Caki2 (cell line): ENCODE data around the gene ASAP2. TPM values are rescaled to one million over a fixed set of nuclear protein-coding genes. Genes with fewer than 3 reads are reported as not detected.

ENCODE experiments used
- DNase-seq: peaks from one replicate; pipeline ENCODE4 v3.0.0-alpha.2; 2015; ENCODE audit warnings: low read depth
- in situ Hi-C: cut with HindIII; loops from 2 replicates; pipeline ENCODE4 v1.10.0; 2016; ENCODE audit warnings: low sequenced_read_pairs, low pct_unique_long_range_greater_than_20kb, mixed read lengths
- total RNA-seq: library from RNA; depleted of rRNA; stranded (reverse); fragments of >200 nt; shearing (Covaris generic); gene quantifications from 2 replicates; pipeline ENCODE4 v1.2.3, GENCODE V29; 2014; ENCODE audit warnings: low replicate concordance

ASAP2 gene
- total RNA-seq, 1 experiment from 2014 or later: 33.8 TPM

GRCh38 chr2:9318461-9319337 is 112.1 kb downstream of the ASAP2 start:
- no peak for DNase-seq
- in situ Hi-C loops: no loop called here

DNA sequence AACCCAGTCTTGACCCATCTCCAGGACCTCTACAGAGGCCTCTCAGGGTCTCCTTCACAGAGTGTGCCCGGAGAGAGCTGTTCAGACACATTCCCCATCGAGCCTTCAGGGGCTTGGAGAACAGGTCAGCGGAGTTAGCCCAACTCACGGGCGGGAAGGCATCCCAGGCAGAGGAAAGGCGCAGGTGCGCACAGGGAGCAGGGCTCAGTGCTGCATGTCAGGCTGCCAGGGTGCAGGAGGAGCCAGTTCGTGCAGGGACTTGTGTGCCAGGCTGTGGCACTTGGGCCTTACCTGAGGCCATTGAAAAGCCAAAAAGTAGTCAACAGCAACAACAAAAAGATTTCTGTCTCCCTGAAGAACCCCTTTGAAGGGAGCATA is 112.7 kb downstream of the ASAP2 start:
- in situ Hi-C loops: no loop called here
- DNase-seq: no peak

GRCh38 chr2:9322576-9322975 is 116.0 kb downstream of the ASAP2 start:
- in situ Hi-C loops: no loop called here
- DNase-seq: no peak

GRCh38 chr2:9325428-9325827 is 118.8 kb downstream of the ASAP2 start:
- in situ Hi-C loops: no loop called here

DNA sequence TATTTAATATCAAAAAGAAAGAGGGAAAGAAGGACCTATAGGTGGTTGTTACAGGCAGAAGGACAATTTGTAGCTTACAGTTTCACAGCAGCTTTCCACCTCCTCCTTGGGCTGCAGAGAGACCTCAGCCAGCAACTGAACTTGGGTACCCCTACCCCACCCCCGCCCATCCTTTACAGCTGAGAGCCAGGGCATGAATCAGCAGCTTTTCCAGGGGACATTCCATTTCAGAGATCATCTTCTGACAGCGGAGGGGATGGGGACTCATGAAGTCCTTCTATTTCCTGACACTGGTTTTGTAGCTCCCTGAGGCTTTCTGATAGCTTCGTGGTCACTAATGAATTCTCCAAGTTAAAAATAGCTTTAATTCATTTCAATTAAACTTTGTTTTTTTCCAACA is 120.4 kb downstream of the ASAP2 start:
- no peak for DNase-seq
- in situ Hi-C loops: no loop called here

More at GRCh38 chr2:9325428-9325827, 118.8 kb downstream of the ASAP2 start:
- no peak for DNase-seq

- in situ Hi-C loops: no loop called here
- DNase-seq: no peak
Observed at GRCh38 chr2:9327873-9328352, 121.3 kb downstream of the ASAP2 start.

DNA sequence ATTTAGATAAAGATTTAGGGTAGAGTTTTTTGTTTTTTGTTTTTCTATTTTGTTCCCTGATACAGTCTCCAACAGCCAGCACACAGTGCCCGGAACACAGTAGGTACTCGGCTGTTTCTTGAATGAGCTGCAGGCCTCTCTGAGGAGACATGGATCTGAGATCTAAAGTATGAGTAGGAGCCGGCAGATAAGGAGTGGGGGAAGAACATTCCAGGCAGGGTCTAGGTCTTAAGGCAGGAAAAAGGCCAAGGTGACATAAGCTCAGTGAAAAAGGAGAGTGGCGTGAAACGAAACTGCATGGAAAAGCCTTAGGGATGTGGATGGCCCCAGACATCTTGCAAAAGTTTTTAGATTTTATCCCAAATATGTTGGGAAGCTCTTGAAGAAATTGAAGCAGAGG is 122.3 kb downstream of the ASAP2 start:
- in situ Hi-C loops: no loop called here
- no peak for DNase-seq

DNA sequence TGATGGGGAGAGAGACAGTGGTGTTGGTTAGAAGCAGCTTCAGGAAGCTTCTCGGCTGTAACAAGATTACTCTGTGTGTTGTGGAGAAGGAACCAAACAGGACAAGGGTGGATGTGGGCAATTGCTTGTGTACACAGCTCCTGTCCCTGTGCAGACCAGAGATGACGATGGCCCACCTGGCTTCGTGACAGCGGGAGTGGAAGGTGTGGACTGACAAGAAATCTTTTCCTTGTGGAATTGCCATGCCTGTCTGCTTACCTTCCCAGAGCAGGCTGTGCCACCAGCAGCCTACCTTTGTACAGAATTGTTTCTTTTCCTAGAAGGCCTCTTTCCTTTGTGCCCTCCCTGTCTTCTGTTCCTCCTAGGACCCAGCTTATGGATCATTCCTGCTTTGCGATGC is 122.9 kb downstream of the ASAP2 start:
- in situ Hi-C loops: no loop called here
- DNase-seq: no peak

DNA sequence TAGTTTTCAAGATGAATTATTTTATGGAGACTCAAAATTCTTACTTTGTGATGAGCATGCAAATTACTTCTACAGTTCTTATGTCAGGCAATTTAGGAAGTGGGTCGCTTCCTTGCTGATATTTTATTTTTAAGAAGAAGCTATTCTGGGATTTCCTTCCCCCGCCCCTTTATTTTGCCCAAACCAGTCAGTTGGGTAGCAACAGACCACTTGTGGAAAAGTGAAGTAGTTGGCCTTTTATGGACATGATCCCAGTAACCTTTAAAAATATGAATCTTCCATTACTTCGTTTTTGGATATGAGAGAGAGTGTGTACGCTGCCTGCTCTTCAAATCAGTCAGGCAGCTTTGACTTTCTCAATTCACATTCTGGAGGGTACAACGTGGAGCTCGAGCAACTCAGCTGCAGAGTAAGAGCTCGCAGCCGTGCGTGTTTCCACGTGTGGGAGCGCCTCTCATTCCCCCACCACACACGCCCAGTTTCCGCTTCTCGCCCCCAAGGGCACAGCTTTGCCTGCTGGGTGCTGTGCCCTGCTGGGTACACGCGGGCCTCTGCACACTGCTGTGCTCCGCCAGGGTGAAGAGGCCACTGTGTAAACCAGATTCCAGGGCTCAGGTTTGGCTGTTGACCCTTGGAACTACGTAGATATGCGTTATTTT is 124.1 kb downstream of the ASAP2 start:
- no peak for DNase-seq
- in situ Hi-C loops: no loop called here

DNA sequence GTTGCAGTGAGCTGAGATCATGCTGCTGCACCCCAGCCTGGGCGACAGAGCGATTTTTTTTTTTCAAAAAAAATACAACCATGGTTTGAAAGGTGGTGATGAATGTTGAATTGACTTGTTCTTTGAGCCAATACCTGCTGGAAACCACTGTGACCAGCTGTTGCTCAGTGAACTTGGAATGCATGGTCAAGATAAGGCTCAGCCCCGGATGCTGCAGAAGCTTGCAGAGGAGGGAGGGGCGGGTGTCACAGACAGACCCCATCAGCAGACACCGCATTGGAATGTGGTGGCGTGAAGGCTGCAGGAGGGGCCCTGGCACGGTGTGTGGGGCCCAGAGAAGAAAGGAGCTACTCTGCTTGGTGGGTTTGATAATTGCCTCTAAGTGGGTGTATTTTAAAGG is 125.1 kb downstream of the ASAP2 start:
- in situ Hi-C loops: no loop called here
- no peak for DNase-seq

DNA sequence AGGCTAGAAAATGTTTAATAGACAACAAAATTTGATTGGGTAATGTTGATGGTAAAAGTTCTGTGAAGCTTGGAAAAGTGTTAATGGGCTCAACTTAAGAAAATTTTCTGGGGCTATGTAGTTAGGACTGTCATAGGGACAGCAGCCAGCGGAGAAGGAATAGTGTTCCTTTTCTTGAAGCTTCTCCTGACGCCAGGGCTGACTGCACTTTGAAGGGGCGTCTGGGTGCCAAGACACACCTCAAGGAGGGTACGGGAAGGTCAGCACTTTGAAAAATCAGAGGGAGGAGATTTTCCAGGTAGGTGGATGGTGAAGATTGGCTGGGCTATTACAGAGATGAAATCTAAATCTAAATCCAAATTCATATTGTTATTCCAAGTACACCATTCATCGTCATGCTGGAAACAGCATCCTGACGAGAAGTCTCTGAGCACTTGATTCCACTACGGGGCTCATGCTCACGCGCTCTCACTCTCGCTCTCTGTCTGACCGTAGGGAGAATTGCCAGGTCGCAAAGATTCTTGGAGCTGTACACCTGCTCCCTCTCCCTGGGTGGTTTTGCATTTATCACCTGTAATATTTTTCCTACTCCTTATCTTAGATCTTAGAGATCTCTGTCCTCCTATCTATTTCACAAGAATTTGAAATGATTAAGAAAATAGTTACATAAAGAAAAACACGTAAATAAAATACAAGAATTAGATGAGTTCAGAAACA is 125.7 kb downstream of the ASAP2 start:
- no peak for DNase-seq
- in situ Hi-C loops: no loop called here

DNA sequence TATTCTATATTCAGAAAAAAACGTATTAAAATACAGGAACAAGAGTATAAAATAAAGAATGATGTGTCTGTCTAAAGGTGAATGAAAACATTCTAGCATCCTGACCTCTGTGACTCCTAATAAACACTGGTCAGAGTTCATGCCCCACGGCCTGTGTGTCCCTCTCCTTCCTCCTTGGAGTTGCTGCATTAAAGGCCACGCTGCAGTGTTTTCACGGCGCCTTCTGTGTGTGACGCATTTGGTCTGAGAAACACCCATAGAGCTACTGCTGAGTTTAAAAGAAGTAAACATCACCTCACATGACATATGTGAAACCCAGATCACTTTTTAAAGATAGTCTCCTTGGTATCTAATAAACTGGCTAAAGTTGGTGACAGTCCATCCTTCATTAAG is 126.2 kb downstream of the ASAP2 start:
- in situ Hi-C loops: no loop called here
- no peak for DNase-seq

DNA sequence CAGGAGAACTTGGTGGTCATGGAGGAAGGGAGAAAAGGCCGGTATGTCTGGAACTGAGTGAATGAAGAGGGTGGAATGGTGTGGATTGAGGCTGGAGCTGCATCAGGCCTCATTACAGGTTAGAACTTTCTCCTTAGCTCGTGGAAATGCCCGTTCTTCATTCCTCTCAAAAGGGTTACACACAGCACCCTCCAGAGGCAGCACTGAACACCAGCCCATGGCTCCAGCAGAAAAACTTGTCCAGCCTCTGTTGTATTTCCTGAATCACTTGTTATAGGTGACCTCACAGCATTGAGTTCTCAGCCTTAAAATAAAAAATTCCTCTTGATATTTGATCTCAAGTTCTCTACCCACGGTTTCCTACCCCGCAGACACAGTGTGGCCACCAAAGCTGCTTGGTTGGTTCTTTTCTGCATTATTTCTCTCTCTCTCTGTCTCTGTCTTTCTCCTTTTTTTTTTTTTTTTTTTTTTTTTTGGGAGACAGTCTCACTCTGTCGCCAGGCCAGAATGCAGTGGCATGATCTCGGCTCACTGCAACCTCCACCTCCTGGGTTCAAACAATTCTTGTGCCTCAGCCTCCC is 127.1 kb downstream of the ASAP2 start:
- peak; percentile 76 for DNase-seq
- in situ Hi-C loops: no loop called here

DNA sequence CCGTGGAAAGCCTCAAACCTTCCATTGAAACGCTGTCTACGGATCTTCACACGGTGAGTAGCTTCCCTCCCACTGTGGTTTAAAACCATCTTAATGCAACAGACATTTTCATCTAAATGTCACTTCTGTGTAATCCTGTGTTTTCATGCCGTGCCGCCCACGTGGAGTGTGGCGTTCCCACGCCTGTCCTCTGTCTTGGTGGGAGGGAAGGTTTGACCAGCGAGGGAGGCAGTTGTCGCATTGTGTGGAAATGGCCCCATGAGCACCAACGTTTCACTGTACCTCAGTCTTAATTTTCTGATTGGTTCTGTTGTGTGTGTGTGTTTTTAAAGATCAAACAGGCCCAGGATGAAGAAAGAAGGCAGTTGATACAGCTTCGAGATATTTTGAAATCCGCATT is 128.1 kb downstream of the ASAP2 start:
- in situ Hi-C loops: no loop called here
- no peak for DNase-seq

- DNase-seq: no peak
- in situ Hi-C loops: no loop called here
Observed at GRCh38 chr2:9335322-9335832, 128.8 kb downstream of the ASAP2 start.

GRCh38 chr2:9336241-9336575 is 129.6 kb downstream of the ASAP2 start:
- in situ Hi-C loops: no loop called here
- no peak for DNase-seq

DNA sequence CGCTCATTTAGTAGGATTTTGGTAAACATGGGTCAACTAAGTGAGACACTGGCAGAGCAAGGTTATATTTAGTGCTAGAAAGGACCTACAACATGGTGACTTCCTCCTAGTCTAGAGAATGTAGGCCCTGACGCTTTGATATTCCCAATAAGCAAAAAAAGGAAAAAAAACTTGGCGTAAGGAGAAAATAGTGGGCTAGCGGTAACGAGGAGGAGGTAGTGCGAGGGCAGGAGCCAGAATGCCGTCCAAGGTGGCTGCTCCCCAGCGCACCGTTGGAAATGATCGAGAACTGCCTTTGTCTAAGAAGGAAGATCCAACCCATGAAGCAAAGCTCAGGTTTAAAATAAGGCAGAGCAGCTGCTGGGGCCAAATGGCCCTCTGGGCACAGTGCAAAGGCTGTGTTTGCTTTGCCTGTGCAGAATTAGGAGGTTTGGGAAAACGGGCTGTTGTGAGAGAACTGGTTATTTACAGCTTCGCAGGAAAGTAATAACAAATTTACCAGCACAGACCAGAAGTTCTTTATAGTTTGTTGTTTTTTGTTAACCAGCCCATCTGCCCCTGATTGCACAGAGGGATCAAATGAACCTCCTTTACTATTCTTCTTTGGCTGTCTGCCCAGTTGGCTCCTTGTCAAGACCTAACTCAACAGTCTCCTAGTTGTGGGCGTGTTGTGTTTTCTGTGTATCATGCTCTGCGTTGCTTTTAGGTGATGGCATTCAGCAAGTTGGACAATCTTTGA is 130.1 kb downstream of the ASAP2 start:
- in situ Hi-C loops: no loop called here
- peak; percentile 79 for DNase-seq

- in situ Hi-C loops: no loop called here
Observed at GRCh38 chr2:9337901-9338300, 131.3 kb downstream of the ASAP2 start.

More at GRCh38 chr2:9337901-9338300, 131.3 kb downstream of the ASAP2 start:
- DNase-seq: no peak
